ENCODE results near the gene CELA2B.

DNA sequence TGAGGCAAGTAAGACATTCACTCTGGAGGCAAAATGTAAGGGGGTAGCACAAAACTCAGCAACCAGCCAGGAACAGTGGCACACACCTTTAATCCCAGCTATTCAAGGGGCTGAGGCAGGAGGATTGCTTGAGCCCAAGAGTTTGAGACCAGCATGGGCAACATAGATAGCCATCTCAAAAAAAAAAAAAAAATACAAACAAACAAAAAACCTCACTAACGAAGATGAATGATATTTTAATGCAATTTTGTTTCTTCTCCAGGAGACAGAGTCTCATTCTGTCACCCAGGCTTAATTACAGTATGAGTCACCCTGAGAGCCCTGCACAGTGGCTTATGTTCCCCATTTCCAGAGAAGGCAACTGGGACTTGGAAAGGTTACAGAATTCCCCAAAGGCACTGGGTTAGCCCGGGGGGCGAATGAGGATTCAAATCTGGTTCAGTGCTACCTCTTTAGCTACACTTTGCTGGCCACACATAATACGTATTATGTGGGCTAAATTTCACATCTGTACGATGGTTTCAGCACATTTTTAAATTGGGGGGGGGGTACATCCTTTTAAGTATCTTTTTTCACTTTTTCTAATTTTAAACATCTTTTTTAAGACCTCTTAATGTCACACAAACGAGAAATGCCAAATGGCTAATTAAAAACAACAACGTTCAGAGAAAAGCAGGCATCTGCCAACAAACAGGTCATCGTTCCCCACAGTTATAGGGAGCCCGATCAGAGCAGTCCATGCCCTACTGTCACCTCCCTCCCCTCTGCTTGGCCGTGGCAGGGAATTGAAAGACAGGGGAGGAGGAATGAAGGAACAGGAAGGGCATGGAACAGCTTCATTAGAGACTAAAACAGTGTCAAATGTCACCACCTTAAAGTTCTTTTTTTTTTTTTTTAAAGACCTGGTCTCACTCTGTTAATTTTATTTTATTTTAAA, 15.9 kb upstream of the CELA2B start:
- TF ChIP-seq, protein P1, sequence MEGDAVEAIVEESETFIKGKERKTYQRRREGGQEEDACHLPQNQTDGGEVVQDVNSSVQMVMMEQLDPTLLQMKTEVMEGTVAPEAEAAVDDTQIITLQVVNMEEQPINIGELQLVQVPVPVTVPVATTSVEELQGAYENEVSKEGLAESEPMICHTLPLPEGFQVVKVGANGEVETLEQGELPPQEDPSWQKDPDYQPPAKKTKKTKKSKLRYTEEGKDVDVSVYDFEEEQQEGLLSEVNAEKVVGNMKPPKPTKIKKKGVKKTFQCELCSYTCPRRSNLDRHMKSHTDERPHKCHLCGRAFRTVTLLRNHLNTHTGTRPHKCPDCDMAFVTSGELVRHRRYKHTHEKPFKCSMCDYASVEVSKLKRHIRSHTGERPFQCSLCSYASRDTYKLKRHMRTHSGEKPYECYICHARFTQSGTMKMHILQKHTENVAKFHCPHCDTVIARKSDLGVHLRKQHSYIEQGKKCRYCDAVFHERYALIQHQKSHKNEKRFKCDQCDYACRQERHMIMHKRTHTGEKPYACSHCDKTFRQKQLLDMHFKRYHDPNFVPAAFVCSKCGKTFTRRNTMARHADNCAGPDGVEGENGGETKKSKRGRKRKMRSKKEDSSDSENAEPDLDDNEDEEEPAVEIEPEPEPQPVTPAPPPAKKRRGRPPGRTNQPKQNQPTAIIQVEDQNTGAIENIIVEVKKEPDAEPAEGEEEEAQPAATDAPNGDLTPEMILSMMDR (IDR thresholded peaks at IDR 0.05; ENCODE audit: low read depth, low read length) = no peak
- TF ChIP-seq EZH2phosphoT487 (IDR thresholded peaks at IDR 0.05; ENCODE audit: low read depth) = no peak
